ENCODE data around the gene LSM7. TPM values are rescaled to one million over a fixed set of nuclear protein-coding genes. Genes with fewer than 3 reads are reported as not detected.

Gene LSM7
- total RNA-seq, 1 donor from 2014 or later, result 183 TPM

DNA sequence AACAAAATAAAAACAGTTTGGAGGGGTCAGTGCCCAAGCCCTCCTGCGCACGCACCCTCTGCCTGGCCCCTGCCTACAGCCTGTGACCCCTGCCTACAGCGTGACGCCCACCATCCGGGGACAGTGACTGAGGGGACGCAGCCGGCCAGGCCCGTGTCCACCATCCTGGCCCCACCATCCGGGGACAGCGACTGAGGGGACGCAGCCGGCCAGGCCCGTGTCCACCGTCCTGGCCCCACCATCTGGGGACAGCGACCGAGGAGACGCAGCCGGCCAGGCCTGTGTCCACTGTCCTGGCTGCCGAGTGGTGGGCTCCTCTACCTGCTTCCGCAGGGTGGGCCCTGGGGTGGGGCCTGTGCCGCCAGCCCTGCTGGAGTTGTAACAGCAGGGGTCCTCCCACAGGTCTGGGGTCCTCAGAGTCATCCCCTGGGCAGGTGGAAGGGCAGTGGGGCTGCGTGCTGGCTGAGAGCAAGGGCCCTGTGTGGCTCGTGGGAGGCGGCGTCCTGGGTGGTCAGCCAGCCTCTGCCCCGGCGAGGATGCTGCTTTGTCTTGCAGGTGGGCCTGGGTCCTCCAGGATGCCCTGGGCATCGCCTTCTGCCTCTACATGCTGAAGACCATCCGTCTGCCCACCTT, 14.4 kb upstream of the LSM7 start:
- no peaks in the 10 kb centered on the region for H3K9me3 Mint-ChIP-seq

DNA sequence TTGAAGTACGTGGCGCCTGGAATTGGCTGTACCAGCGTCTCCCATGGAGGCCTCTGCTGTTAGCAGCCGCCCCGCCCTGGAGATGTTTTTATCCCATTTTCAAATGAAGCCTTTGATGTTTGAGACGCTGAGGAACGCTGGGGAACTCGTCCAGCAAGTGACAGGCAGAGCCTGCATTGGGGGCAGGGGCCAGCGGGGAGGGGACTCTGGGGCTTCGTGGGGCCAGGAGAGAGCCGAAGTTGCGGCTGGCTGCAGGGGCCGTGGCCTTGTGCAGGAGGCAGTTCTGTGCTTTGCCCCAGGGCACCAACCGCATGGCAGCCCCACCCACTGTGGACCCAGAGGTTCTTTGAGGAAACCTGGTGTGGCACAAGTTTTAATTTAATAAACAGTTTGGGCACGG, 13.6 kb upstream of the LSM7 start:
- Histone ChIP-seq H3F3A (ENCODE audit: low read depth) (peaks cover 5% of the 10 kb centered on the region), H3K4me3 (no peak overlapping the region), H2AFZ (replicated peaks) (no peak overlapping the region), H4K20me1 (ENCODE audit: low read depth) (peaks cover 21% of the 10 kb centered on the region), H3K27me3 (no peaks in the 10 kb centered on the region), H3K9ac (no peak overlapping the region), H3K9me3 (ENCODE audit: low read depth) (no peaks in the 10 kb centered on the region), H3K36me3 (no peaks in the 10 kb centered on the region), H3K79me2 (ENCODE audit: low read depth) (peaks cover 13% of the 10 kb centered on the region), H3K4me2 (no peak overlapping the region), H3K4me1 (peaks cover 3% of the 10 kb centered on the region), H3K27ac (no peak overlapping the region)
- H3K4me3 Mint-ChIP-seq, result no peak overlapping the region
- TF ChIP-seq, protein P1, sequence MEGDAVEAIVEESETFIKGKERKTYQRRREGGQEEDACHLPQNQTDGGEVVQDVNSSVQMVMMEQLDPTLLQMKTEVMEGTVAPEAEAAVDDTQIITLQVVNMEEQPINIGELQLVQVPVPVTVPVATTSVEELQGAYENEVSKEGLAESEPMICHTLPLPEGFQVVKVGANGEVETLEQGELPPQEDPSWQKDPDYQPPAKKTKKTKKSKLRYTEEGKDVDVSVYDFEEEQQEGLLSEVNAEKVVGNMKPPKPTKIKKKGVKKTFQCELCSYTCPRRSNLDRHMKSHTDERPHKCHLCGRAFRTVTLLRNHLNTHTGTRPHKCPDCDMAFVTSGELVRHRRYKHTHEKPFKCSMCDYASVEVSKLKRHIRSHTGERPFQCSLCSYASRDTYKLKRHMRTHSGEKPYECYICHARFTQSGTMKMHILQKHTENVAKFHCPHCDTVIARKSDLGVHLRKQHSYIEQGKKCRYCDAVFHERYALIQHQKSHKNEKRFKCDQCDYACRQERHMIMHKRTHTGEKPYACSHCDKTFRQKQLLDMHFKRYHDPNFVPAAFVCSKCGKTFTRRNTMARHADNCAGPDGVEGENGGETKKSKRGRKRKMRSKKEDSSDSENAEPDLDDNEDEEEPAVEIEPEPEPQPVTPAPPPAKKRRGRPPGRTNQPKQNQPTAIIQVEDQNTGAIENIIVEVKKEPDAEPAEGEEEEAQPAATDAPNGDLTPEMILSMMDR (IDR thresholded peaks at IDR 0.05), result no peak
- no peak for TF ChIP-seq EZH2 (IDR thresholded peaks at IDR 0.05)
- TF ChIP-seq EZH2phosphoT487 (IDR thresholded peaks at IDR 0.05), result no peak
- H3K4me1 Mint-ChIP-seq, result peaks cover 8% of the 10 kb centered on the region
- peaks cover 4% of the 10 kb centered on the region for H3K36me3 Mint-ChIP-seq
- H3K27ac Mint-ChIP-seq, result no peak overlapping the region
- H3K27me3 Mint-ChIP-seq (ENCODE audit: insufficient read depth, low read depth), result peaks cover 3% of the 10 kb centered on the region
- DNase-seq (ENCODE audit: low spot score), result no peak
- no peaks in the 10 kb centered on the region for H3K9me3 Mint-ChIP-seq

More for the DNA sequence above, 14.4 kb upstream of the LSM7 start:
- Histone ChIP-seq H3K27me3 (no peaks in the 10 kb centered on the region), H4K20me1 (ENCODE audit: low read depth) (peaks cover 13% of the 10 kb centered on the region), H3K9ac (no peak overlapping the region), H3K36me3 (no peaks in the 10 kb centered on the region), H3F3A (ENCODE audit: low read depth) (no peaks in the 10 kb centered on the region), H3K9me3 (ENCODE audit: low read depth) (no peaks in the 10 kb centered on the region), H3K79me2 (ENCODE audit: low read depth) (peaks cover 9% of the 10 kb centered on the region), H3K4me2 (no peak overlapping the region), H3K27ac (no peak overlapping the region), H3K4me1 (no peaks in the 10 kb centered on the region), H2AFZ (replicated peaks) (no peak overlapping the region), H3K4me3 (no peak overlapping the region)
- Mint-ChIP-seq H3K27ac (no peak overlapping the region), H3K4me1 (peaks cover under 1% of the 10 kb centered on the region), H3K4me3 (no peak overlapping the region), H3K36me3 (peaks cover 4% of the 10 kb centered on the region), H3K27me3 (ENCODE audit: insufficient read depth, low read depth) (peaks cover 3% of the 10 kb centered on the region)
- TF ChIP-seq EZH2 (IDR thresholded peaks at IDR 0.05), result no peak
- no peak for TF ChIP-seq EZH2phosphoT487 (IDR thresholded peaks at IDR 0.05)
- TF ChIP-seq, protein P1 (IDR thresholded peaks at IDR 0.05), result no peak
- DNase-seq (ENCODE audit: low spot score), result no peak

DNA sequence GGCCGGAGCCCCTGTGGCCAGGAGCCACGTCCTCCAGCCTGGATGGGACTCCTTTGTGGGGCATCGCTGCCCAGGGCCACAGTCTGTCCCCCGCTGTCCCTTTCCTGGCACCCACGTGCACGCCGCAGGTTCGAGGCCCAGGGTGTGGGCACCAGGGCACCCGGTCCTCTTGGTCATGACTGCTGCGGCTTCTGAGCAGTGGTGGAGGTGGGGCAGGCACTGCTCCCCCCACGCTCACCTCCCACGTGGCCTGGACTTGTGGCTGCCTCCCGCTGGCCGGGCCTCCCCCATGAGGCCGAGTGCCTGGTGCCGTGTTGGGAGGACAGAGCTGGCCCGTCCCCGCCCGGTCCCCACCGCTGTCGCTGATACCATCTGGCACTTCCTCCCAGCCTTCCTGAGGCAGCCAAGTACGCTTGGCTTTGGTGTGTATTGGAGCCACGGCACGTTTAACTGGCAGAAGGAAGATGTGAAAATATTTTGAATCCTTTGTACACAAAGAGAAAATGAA, 12.9 kb upstream of the LSM7 start:
- Mint-ChIP-seq H3K27me3 (ENCODE audit: insufficient read depth, low read depth) (peaks cover 3% of the 10 kb centered on the region), H3K36me3 (peaks cover 5% of the 10 kb centered on the region), H3K4me3 (no peak overlapping the region), H3K4me1 (peaks cover 15% of the 10 kb centered on the region), H3K9me3 (no peaks in the 10 kb centered on the region), H3K27ac (no peak overlapping the region)
- Histone ChIP-seq H3K4me3 (no peak overlapping the region), H3K36me3 (no peaks in the 10 kb centered on the region), H3K9me3 (ENCODE audit: low read depth) (no peaks in the 10 kb centered on the region), H4K20me1 (ENCODE audit: low read depth) (peaks cover 23% of the 10 kb centered on the region), H3F3A (ENCODE audit: low read depth) (peaks cover 12% of the 10 kb centered on the region), H3K79me2 (ENCODE audit: low read depth) (peaks cover 16% of the 10 kb centered on the region), H3K27ac (no peak overlapping the region), H3K4me2 (no peak overlapping the region), H2AFZ (replicated peaks) (no peak overlapping the region), H3K27me3 (no peaks in the 10 kb centered on the region), H3K9ac (no peak overlapping the region), H3K4me1 (peaks cover 3% of the 10 kb centered on the region)
- TF ChIP-seq, protein P1 (IDR thresholded peaks at IDR 0.05), result no peak
- TF ChIP-seq EZH2phosphoT487 (IDR thresholded peaks at IDR 0.05) (no peak), EZH2 (IDR thresholded peaks at IDR 0.05) (no peak)
- DNase-seq (ENCODE audit: low spot score), result no peak
